Keratinocyte (primary cell): ENCODE results near the gene FAM3C. TPM values are rescaled to one million over a fixed set of nuclear protein-coding genes. Genes with fewer than 3 reads are reported as not detected.

ENCODE experiments used
- DNase-seq: peaks from one replicate; pipeline ENCODE4 v3.0.0-alpha.2; 2011; ENCODE audit warnings: low read depth, missing footprints, low spot score
- FAIRE-seq: peaks from 2 replicates; lab custom pipeline; 2011; peaks lifted over from hg19 to GRCh38; lab: Jason Lieb, UNC
- H2AFZ ChIP-seq: 2 replicates; pipeline ENCODE4 v1.6.0; 2012; ENCODE audit warnings: low read length, control low read depth, inconsistent platforms; ENCODE audit not compliant: control insufficient read depth
- H3K27ac ChIP-seq: 2 replicates; pipeline ENCODE4 v1.5.1; 2011; ENCODE audit warnings: low read length; ENCODE audit not compliant: control insufficient read depth, insufficient read depth
- H3K27me3 ChIP-seq: 3 replicates; pipeline ENCODE4 v1.6.0; 2011; ENCODE audit warnings: low read length; ENCODE audit not compliant: control insufficient read depth, insufficient read depth; ENCODE audit errors: extremely low read depth
- H3K36me3 ChIP-seq, 2 experiments: 2 replicates in 1 of 2; 3 replicates in 1 of 2; pipeline ENCODE4 v1.5.1; 2011; ENCODE audit warnings: low read length in 2 of 2, mild to moderate bottlenecking in 1 of 2; ENCODE audit not compliant: control insufficient read depth in 2 of 2, insufficient read depth in 2 of 2; ENCODE audit errors: extremely low read depth in 1 of 2
- H3K4me1 ChIP-seq: 3 replicates; pipeline ENCODE4 v1.5.1; 2011; ENCODE audit warnings: low read length; ENCODE audit not compliant: control insufficient read depth, insufficient read depth; ENCODE audit errors: extremely low read depth
- H3K4me2 ChIP-seq: 3 replicates; pipeline ENCODE4 v1.6.0; 2011; ENCODE audit warnings: low read depth, low read length; ENCODE audit not compliant: control insufficient read depth, insufficient read depth; ENCODE audit errors: extremely low read depth
- H3K4me3 ChIP-seq, 3 experiments: fragments of 200-600 bp in 1 of 3; sonication (generic) in 1 of 3; 2 replicates in 2 of 3; 3 replicates in 1 of 3; pipeline ENCODE4 v1.5.1; 2011 to 2016; ENCODE audit warnings: low read length in 3 of 3, mild to moderate bottlenecking in 3 of 3, control low read depth in 2 of 3, inconsistent platforms in 1 of 3, low read depth in 1 of 3, mixed read lengths in 1 of 3, mixed run types in 1 of 3, moderate library complexity in 1 of 3; ENCODE audit not compliant: control insufficient read depth in 2 of 3, insufficient read depth in 2 of 3; ENCODE audit errors: extremely low read depth in 1 of 3
- H3K79me2 ChIP-seq: 2 replicates; pipeline ENCODE4 v1.6.0; 2012; ENCODE audit warnings: low read length; ENCODE audit not compliant: control insufficient read depth, insufficient read depth
- H3K9ac ChIP-seq: 3 replicates; pipeline ENCODE4 v1.6.0; 2011; ENCODE audit warnings: low read length; ENCODE audit not compliant: control insufficient read depth, insufficient read depth; ENCODE audit errors: extremely low read depth
- H3K9me1 ChIP-seq: 3 replicates; pipeline ENCODE4 v1.6.0; 2011; ENCODE audit warnings: low read length; ENCODE audit not compliant: control insufficient read depth, insufficient read depth; ENCODE audit errors: extremely low read depth
- H3K9me3 ChIP-seq: 2 replicates; pipeline ENCODE4 v1.5.1; 2012; ENCODE audit warnings: low read depth, low read length; ENCODE audit not compliant: control insufficient read depth
- H4K20me1 ChIP-seq: 3 replicates; pipeline ENCODE4 v1.6.0; 2011; ENCODE audit warnings: low read length; ENCODE audit not compliant: control insufficient read depth, insufficient read depth; ENCODE audit errors: extremely low read depth
- CTCF ChIP-seq, 3 experiments: IDR thresholded peaks in 1 of 3; conservative IDR thresholded peaks in 1 of 3; optimal IDR thresholded peaks in 1 of 3; 2 replicates in 2 of 3; 3 replicates in 1 of 3; pipeline versions ENCODE3 to v1.5.1; 2011; ENCODE audit warnings: low read length in 3 of 3, mild to moderate bottlenecking in 3 of 3, moderate library complexity in 2 of 3, control low read depth in 1 of 3, inconsistent platforms in 1 of 3; ENCODE audit not compliant: insufficient read depth in 2 of 3; ENCODE audit errors: extremely low read depth in 1 of 3
- EZH2 ChIP-seq: IDR thresholded peaks from one replicate; pipeline ENCODE4 v1.6.1; 2012; ENCODE audit warnings: inconsistent platforms, mild to moderate bottlenecking, low read length, moderate library complexity
- dilution Hi-C: fragments of 300-500 bp; cut with MboI; formaldehyde crosslinking; loops from one replicate; pipeline ENCODE4 v1.7.0; 2020; ENCODE audit warnings: low sequenced_read_pairs; ENCODE audit not compliant: extremely low pct_ligation_motif_present
- polyA plus RNA-seq, 5 experiments: library from polyadenylated mRNA; depleted of rRNA in 3 of 5; stranded (reverse) in 3 of 5; stranded (forward) in 1 of 5; unstranded in 1 of 5; fragments of >200 nt; gene quantifications; 1 replicate in 1 of 5; 2 replicates in 3 of 5; 3 replicates in 1 of 5; pipeline versions ENCODE4 v1.2.1 to v1.2.3, GENCODE V29; 2011 to 2012; ENCODE audit warnings: missing spikeins in 2 of 5, low read depth in 1 of 5, low replicate concordance in 1 of 5

Gene FAM3C
- polyA plus RNA-seq, 1 donor (not counting 4 experiments of a cell fraction or from before 2014, with no cell fraction given), result 93.5 TPM

GRCh38 chr7:121402701-121403100 lies 6.6 kb upstream of the FAM3C start:
- TF ChIP-seq CTCF (optimal IDR thresholded peaks at IDR 0.05 in 1 of 3, IDR thresholded peaks at IDR 0.05 in 1 of 3, conservative IDR thresholded peaks at IDR 0.05 in 1 of 3; ENCODE audit: extremely low read depth in 1 of 3, insufficient read depth in 2 of 3, low read length in 3 of 3), result no peak
- no peak for TF ChIP-seq EZH2
- Histone ChIP-seq H4K20me1 (no peaks in the 10 kb centered on the region), H2AFZ (no peak overlapping the region), H3K79me2 (no peaks in the 10 kb centered on the region), H3K9me3 (no peaks in the 10 kb centered on the region), H3K9ac (no peak overlapping the region), H3K9me1 (no peaks in the 10 kb centered on the region), H3K4me1 (no peaks in the 10 kb centered on the region), H3K27ac (no peak overlapping the region), H3K36me3 (no peaks in the 10 kb centered on the region), H3K4me2 (no peak overlapping the region), H3K27me3 (no peaks in the 10 kb centered on the region), H3K4me3 (no peak overlapping the region)
- dilution Hi-C loops, result no loop called here
- DNase-seq (no peak), FAIRE-seq (no peak)

- H2AFZ ChIP-seq, result no peak overlapping the region
- no peaks in the 10 kb centered on the region for H3K79me2 ChIP-seq
- TF ChIP-seq CTCF (optimal IDR thresholded peaks at IDR 0.05 in 1 of 3, IDR thresholded peaks at IDR 0.05 in 1 of 3, conservative IDR thresholded peaks at IDR 0.05 in 1 of 3; ENCODE audit: extremely low read depth in 1 of 3, insufficient read depth in 2 of 3, low read length in 3 of 3) (no peak), EZH2 (no peak)
- no peak for DNase-seq
- dilution Hi-C loops, result no loop called here
- no peaks in the 10 kb centered on the region for H3K36me3 ChIP-seq
- no peaks in the 10 kb centered on the region for H4K20me1 ChIP-seq
- no peak overlapping the region for H3K9ac ChIP-seq
- H3K4me3 ChIP-seq, result no peak overlapping the region
- no peak overlapping the region for H3K4me2 ChIP-seq
- no peaks in the 10 kb centered on the region for H3K4me1 ChIP-seq
- H3K9me3 ChIP-seq, result no peaks in the 10 kb centered on the region
- H3K27ac ChIP-seq, result no peak overlapping the region
- no peaks in the 10 kb centered on the region for H3K9me1 ChIP-seq
- no peak for FAIRE-seq
- no peaks in the 10 kb centered on the region for H3K27me3 ChIP-seq
These were observed 5.8 kb upstream of the FAM3C start for GRCh38 chr7:121401896-121402295.
